GM12872 (cell line): Measurements from ENCODE around the gene RHOD.

Experiments
- CTCF ChIP-seq: IDR thresholded peaks from 3 replicates; pipeline ENCODE4 v1.5.1; 2011; ENCODE audit warnings: low read depth, mild to moderate bottlenecking, low read length, moderate library complexity; ENCODE audit not compliant: insufficient read depth

Gene RHOD

DNA sequence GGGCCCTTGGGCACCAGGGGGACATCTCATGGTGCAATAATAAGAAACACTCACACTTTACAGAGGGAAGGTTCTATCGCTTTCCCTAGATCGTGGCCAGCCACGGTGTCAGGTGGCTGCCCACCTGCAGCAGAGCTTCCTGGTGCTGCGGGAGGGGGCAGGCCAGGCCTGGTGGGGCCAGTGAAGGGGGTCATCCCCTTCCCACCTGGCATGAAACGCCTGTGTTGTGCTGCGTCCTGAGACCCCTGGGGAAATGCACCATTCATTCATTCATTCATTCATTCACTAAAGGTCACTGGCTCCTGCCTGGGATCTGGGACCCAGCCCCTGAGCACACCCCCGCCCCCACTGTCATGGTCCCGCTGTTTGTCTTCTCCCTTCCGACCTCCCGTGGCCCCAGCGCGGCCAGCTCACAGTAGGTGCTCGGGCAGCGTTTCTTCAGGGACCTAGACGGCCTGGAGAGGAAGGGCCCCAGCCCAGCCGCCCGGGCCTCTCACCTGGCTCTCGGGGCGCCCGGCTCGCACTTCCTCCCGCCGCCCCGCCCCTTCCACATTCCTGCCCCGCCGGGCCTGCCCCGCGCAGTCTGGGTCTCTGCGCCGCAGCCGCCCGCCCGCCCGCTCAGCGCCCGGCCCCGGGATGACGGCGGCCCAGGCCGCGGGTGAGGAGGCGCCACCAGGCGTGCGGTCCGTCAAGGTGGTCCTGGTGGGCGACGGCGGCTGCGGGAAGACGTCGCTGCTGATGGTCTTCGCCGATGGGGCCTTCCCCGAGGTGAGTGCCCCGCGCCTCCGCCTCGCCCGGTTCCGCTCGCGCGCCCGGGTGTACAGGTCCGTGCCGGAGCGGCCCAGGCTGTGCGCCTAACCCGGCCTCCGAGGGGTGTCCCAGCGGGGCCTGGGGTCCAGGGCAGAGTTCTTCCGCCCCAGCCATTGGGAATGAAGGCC lies at the start of gene RHOD:
RHOD (plus strand) TSS at position 581 of the 938 bp plus-strand sequence; CDS start at position 637, 56 bp downstream.
- TF ChIP-seq CTCF: no peak

GRCh38 chr11:67007126-67007525 lies 49.5 kb upstream of the RHOD start:
- TF ChIP-seq CTCF: no peak

DNA sequence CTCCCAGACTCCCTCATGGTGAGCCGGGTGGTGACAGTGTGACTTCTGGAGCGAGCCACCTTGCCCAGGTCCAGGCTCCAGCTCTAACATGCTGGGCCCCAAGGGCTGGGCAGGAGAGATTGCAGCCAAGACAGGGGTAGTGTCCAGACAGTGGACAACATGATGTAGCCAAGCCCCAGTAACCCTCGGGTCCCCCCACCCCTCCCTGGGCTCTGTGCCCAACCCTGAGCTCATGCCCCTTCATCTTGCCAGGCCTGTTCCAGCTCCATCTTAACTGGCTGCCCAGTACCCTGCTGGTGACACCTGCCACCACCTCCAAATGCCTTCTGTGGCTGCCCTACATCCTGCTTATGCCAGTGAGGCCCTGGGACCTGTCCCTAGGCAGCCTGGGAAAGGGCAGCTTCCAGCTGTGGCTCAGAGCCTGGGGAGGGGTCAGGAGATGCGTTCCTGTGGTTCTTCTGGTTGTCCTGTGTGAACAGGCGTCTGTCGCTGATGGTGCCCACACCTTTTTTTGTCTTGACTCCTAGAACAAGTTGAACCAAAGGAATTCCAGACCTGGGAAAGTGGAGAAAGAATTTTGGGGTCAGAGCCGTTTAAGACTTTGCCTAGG lies 46.2 kb upstream of the RHOD start:
- TF ChIP-seq CTCF: no peak

- no peak for TF ChIP-seq CTCF
Observed at GRCh38 chr11:67013511-67014045, 43.1 kb upstream of the RHOD start.

DNA sequence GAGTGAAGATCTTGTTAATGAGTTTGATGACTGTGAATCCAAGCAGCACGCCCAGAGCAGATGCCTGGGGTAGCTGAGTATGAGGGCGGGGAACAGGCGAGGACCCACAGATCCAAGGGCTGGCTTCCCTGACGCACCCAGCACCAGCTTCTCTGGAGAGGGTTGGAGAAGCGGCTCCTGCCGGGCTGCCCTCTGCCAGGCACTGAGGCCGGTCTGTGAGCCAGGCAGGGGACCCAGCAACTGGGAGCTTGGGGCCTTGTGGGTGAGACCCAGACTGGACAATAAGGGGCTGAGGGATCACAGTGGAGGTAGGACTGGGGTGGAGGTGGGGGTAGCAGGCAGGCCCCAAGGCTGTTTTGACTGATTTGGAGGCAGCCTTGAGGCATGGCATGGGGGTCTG lies 42.3 kb upstream of the RHOD start:
- TF ChIP-seq CTCF: no peak

DNA sequence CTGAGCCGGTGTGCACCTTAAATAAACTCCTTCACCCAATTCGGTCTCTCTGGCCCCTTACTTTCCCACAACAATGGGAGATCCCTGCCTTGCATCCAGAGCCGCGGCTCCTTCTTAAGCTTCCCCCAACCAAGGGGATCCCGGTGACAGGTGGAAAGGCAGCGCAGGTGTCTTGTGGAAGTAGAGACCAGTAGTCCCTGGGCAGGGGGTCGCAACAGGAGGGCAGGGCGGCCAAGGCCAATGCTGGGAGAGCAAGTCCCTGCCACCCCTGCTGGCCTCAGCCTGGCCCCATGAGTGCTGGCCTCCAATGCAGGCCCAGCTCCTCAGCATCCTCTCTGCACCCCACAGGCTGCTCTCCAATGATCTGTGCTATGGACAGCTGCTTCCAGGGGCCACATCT lies 41.6 kb upstream of the RHOD start:
- no peak for TF ChIP-seq CTCF

- TF ChIP-seq CTCF: no peak
Observed at GRCh38 chr11:67016550-67016949, 40.1 kb upstream of the RHOD start.
